GM12892 (cell line): ENCODE results near the gene UGT8.

Experiments
- POLR2A ChIP-seq: IDR thresholded peaks from 2 replicates; pipeline ENCODE4 v1.6.1; 2011; ENCODE audit warnings: low read depth, low read length, control low read depth
- POLR2AphosphoS5 ChIP-seq: IDR thresholded peaks from 2 replicates; pipeline ENCODE4 v1.6.1; 2011; ENCODE audit warnings: low read depth, low read length, control low read depth

- TF ChIP-seq POLR2AphosphoS5 (no peak), POLR2A (no peak)
Measured at GRCh38 chr4:114626196-114626595, 27.6 kb downstream of the UGT8 start.
